GM18858 (cell line): Measurements from ENCODE around the gene PAPOLB.

ENCODE experiments used
- ATAC-seq: cut with Tn5 transposase; IDR thresholded peaks from one replicate; pipeline ENCODE4 v1.9.1; 2021; ENCODE audit not compliant: unreplicated experiment

The PAPOLB gene

DNA sequence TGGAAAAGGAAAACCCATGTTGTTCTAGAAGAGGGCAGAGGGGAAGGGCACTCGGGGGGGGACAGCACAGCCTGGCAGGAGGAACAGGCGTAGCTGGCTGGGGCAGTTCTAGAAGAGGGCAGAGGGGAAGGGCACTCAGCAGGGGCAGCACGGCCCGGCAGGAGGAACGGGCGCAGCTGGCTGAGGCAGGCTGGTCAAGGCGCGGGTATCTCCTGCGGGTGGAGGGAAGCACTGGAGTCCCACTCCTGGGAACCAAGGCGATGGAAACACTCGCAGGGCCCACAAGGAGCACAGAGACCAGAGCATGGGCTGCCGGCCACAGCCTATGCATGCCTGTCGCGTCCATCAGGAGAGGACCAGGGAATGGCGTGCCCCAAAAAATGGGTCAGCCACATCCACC, 36.7 kb downstream of the PAPOLB start:
- ATAC-seq = no peak

DNA sequence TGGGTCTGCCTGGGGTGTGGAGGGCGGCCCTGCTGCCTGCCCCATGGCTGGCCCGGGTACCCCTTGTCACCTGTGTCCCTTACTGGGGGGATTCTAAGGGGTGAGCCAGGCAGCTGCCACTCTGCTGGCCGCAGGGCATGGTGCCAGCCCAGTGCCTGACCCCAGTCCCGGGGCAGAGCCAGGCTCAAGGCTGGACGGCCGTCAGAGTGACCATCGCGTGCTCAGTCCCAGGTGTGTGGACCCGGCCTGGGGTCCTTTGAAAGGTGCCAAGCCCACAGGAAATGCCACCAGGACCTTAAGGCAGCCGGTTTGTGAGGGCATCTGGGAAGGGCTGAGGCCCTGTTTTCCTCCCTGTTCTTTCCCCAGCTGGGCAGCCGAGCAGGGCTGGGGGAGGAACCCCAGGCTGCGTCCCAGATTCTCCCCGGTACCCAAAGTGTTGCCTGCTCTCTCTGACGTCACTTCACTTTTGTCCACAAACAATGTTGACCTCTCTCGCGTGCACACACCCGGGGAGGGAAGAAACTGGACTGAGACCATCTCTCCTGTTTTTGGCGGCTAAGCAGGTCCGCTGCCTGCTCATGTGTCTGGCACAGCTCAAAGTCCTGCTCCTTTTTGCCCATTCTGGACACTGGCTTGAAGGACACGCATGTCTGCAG, 37.6 kb downstream of the PAPOLB start:
- ATAC-seq = no peak

DNA sequence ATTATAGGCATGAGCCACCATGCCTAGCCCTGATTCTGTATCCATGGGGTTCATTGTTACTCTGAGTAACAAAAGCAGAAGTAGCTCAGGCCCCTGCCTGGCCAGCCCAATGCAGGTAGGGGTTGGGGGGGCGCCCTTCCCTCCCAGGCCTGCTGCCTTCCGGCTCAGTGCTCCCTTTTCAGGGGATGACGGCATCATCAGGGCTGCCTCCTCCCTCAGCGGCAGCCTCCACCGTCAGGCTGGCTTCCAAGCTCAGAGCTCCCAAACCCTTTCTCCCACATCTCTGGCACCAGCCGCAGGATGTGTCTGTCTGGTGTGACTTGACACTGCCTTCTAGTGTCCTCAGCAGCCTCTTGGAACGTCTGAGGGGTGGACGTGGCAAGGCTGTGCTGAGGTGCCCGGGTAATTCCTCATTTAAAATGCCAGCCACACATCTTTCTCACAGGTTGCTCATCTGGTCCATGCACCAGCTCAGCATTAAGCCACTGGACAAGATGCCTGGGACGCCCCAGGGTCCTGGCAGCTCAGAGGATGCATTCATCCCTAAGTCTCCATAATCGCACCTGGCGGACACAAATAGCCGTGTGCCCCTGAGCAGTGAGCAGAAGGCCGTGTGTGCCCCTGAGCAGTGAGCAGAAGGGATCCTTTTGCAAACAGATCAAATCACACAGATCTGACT, 38.2 kb downstream of the PAPOLB start:
- ATAC-seq = no peak

DNA sequence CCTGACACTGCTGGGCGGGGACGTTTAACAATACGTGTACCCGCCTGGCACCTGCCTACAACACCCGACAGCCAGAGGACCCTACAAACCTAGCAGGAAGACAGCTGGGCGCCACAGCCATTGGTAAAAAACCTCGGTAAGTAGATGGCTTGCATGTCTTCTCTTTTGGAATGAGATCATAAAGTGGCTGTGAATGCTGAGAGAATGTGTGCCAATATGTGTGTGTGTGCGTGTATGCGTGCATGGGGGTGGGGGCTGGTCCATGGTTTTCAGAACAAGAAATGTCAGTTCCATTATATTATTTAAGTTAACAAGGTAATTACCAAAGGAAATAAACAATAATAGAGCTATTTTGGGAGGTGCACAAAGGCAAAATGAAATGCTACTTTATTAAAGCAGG, 39.2 kb downstream of the PAPOLB start:
- ATAC-seq = no peak

DNA sequence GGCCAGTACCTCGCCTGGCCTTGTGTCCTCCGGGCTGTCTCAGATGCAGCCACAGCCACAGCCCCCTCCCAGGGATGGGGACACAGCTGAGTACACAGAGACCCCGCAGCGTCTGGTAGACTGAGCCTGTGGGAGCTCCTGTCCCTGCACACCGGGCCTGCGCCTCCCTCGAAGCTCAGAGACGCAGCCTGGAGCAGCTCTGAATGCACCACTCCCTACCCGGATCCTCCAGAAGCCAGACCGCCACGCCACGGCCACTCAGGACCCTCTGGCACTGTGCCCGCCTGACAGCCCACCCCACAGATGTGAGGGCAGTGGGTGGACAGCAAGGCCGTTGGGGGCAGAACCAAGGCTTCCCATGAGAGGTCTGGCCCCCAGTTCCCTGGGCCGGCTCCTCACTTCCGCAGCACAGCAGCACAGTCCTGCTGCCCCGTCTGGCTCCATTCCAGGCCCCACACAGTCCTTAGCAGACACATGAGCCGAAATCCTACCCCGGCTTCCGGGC, 40.8 kb downstream of the PAPOLB start:
- ATAC-seq = no peak

DNA sequence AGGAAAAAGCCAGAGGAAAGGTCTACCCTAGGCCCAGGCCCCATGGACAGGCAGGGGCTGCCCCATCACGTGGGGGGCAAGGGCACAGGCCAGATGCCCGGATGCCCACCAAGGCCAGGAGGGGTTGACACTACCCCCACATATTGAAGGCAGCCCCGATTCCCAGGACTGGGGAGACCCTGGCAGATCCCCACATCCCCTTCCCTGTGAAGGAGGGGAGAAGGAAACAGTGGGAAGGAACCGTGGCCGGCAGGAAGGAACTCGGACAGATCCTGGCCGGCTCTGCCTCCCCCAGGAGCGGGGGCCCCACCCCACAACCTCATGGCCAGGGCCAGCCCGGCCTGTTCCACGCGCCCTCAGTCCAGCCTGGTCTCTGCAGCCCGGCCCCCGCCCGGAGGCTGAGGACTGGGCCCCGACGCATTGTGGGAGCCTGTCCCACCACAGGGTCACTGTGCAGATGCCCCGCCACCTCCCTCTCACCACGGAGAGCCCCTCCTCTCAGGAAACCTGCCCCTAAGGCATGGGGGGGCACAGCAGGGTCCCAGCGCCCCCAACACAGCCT, 41.3 kb downstream of the PAPOLB start:
- no peak for ATAC-seq

DNA sequence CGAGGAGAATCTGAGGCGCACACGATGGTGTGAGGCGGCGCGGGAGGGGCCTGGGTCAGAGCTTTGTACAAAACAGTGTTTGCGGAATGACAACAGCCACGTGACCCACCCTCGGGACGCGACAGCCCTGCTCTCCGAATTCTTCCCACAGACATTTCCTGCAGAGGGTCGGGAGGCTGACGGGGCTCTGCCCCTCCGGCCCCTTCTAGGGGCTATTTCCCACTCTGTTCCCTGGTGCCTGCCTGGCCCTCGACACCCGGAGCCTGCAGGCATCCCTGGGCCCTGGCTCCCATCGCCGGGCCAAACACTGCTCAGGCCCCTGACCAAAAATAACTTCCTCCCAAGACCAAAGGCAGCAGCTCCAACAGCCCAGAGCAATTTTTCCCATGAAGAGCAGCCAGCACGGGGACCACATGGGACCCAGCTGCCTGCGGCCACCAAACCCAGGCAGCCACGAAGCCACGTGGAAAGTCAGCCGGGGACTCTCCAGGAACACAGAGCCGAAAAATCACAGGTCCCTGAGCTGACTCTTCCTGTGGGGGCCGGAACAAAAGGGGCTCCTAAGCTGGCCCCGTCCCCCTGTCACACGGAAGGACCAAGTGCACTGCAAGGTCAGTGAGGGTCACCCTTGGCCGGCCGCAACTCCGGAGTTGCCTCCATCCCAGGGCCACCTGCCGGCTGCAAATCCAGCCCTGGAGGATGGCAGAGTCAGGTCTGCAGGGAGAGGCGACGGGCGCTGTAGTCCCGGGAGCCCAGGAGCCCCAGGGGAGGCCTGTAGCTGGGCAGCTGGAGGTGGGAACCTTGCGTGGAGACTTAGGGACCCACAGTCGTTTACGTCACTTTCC, 42.0 kb downstream of the PAPOLB start:
- no peak for ATAC-seq

DNA sequence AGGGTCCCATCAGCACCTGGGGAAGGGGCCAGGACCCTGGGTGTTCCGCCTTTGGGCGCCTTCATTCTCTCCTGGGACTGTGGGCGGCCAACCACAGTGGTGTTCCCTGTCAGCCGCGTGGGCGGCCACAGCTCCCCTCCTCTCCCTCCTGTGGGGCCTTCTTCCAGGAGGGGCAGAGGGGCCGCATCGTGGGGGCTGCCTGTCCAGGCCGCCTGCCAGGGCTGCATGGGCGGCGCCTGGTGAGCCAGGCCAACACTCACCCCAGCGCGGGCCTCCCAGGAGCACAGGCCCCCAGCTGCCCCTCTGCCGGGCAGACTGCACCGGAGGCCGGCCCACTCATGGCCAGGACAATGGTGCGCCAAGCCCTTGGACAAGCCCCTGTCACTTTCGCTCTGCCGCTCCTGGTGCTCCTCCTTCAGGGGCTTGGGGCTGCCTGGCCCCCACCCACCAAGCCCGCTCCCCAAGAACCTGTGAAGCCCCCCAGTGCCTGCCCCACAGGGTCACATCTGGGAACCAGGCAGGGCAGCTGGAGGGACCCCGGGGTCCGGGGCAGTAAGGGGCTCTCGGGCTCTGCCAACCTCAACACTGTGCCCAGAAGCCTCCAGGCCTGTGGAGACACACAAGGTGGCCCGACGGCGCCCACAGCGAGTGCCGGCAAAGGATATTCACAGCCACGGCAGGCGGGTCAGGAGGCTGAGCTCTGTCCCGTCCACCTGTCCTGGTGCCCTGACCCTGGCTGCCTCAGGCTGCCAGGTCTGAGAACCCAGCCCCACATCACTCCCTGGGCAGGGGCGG, 43.6 kb downstream of the PAPOLB start:
- no peak for ATAC-seq

DNA sequence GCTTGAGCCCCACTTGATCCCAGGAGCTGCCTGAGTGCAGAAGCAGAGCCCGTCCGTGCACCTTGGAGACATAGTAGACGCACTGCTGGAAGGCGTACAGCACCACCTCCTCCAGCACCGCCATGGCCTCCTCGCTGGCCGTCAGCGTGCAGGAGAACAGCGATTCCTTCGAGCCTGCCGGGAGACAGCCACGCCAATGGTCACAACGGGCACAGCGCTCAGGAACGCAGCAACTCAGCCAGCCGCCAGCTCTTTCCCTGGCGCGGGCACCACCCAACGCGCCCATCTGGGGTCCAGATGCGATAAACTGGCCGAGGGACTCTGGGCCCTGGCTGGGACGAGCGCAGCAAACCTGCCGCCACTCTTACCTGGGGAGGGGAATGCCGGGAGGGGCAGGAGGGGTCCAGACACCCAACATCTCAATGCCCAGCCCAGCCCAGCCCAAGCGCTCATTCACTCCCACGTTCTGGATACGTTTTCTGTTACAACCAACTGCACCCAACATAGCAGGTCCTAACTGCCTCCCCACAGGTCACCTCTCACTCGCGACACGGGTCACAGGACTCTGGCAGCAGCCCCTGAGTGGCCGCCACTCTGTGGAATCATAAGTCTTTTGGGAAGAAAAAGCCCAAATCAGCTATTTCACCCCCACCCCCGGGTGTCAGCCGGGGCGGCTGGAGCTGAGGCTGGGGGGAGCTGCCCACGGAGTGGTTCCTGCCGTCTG, 44.5 kb downstream of the PAPOLB start:
- no peak for ATAC-seq

DNA sequence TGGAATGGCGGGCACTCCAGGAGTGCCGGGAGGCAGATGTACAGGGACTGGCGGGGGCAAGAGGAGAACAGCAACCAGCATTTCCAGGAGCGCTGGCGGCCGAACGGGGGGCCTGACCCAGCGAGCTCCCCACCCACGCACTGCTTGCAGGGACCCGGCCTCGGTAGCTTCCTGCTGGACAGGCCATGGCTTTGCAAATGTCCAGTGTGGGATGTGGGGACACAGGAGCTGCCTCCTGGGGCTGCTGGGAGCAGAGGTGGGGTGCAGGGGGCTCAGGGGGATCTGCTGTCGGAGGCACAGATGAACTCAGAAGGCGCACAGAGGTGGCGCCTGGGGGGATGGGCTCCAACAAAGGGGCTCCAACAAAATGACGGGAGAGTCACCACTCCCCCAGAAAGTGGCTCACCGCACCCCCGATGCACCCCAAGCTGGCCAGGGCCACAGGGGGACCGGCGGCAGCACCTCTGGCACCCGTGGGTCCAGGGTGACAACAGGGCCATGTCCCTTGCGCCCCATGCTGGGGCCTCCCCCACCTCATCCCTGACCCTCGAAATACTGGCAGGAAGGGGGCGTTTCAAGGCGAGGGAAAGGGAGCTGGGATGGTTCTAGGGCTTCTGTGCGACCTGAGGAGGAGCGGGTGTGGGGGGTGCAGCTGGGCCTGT, 45.3 kb downstream of the PAPOLB start:
- ATAC-seq = no peak

DNA sequence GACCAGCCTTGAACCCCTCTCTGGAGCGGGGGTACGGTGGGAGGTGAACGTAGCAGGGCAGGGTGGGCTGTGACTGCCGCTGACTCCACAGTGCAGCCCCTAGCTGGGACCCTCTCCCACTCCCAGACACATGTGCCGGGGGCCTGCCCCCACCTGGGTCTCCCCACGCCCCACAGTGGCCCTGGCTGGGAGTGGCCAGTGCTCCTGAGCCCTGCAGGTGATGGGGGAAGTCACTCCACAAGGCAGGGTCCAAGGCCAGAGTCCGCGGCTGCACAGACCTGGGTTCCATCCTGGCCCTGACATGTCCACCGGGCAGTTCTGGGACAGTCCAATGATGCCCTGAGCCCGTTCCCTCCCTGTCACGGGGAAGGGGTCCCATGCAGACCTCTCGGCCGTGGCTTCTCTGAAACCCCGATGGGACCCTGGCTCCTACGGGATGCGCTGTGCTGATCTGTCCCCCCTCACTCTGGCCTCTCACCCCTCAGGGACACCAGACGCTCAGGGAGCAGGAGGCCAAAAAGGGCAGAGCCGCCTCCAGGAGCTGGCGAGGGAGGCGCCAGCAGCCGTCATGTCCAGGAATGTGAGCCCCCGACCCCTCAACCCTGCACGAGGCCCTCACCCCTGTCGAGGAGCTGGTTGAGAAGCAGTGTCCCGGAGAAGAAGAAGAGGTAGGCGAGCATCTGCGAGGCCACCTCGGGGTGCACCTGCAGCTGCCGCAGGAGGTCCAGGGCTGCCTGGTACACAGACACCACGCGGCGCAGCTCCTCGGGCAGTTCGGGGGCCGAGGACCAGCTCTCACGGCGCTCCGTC, 46.0 kb downstream of the PAPOLB start:
- no peak for ATAC-seq

DNA sequence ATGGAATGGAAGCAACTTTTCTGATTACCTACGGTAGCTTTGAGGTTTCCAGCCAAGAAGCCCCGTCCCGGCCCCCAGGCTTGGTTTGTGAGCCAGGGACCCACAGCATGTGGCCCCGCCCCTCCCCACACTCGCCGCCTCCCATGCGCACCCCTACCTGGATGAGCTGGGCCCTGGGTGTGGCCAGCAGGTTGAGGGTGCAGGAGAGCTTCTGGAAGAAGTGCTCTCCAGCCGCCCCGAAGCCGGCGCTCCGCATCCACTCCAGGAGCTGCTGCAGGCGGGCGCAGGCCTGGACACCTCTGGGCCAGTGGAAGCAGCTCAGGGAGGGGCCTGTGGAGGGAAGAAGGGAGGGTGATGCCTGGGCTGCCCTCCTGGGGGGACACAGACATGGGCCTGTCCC, 46.7 kb downstream of the PAPOLB start:
- ATAC-seq = no peak

DNA sequence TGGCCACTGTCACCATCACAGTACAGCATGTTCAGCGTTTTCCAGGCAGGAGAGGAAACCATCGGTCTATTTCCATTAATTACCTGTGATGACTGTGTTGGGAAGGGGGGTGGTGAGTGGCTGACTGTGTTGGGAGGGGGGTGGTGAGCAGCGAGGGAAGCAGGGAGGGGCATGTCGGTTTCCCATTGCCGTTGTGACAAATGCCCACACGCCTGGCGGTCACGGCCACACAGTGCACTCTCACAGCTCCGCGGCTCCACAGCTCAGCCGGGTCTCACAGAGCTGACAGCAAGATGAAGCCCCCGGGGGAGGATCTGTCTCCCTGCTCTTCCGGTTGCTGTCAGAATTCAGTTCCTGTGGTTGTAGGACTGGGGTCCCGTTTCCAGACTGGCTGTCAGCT, 47.4 kb downstream of the PAPOLB start:
- no peak for ATAC-seq

DNA sequence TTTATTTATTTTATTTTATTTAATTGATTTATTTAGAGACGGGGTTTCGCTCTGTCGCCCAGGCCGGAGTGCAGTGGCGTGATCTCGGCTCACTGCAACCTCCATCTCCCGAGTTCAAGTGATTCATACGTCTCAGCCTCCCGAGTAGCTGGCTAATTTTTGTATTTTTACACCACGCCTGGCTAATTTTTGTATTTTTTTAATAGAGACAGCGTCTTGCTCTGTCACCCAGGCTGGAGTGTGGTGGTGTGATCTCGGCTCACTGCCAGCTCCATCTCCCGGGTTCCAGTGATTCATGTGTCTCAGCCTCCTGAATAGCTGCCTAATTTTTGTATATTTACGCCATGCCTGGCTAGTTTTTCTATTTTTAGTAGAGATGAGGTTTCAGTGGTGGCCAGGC, 52.2 kb downstream of the PAPOLB start:
- no peak for ATAC-seq

DNA sequence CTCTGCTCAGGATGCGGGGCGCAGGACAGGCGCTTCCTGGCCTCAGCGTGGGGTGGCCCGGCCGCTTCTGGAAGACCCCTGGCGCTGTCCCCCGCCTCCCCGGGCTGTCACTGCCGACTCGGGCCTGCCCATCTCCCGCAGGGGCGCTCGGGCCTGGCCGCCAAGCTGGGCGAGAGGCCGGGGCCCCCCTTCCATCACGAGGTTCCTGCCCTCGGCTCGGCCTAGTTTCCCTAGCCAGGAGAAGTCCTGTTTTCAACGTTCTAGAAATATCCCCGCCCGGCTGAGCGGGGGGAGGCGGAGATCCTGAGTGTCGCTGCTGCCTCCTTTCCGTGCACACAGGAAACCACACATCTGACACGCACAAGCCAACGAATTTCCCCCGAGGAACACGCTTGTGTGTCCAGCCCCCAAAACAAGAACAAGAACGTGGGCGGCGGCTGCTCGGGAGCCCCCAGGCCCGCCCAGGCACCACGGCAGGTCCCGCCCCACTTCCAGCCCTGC, 52.7 kb downstream of the PAPOLB start:
- ATAC-seq = no peak

DNA sequence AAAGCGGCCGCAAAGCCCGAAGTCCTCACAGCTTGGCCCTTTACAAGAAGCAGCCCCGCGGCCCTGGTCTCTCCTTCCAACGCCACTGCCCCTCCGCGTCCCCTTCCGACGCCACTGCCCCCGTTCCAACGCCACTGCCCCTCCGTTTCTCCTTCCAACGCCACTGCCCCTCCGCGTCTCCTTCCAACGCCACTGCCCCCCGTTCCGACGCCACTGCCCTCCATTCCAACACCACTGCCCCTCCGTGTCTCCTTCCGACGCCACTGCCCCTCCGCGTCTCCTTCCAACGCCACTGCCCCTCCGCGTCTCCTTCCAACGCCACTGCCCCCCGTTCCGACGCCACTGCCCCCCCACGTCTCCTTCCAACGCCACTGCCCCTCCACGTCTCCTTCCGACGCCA, 53.3 kb downstream of the PAPOLB start:
- ATAC-seq = no peak

DNA sequence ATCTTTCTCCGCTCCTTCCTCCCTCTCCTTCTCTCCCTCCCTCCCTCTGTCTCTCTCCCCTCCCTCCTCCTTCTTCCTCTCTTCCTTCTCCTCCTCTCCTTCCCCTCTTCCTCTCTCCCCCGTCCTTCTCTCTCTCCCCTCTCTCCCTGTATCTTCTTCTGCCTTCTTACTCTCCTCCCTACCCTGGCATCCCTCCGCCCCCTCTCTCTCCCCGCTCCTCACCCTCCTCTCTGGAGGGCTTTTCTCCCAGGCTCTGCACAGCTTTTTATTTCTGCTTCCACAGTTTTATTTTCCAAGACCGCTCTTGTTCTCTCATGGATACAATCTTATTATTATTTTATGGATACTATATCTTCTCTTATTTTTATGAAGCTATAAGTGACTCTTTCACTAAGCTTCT, 53.8 kb downstream of the PAPOLB start:
- ATAC-seq = no peak
